ENCODE results near the gene KPNB1.

Gene KPNB1

GRCh38 chr17:47694581-47695428, 45.1 kb downstream of the KPNB1 start:
- Histone ChIP-seq H3K36me3 (ENCODE audit: control insufficient read depth in 2 of 2, insufficient read depth in 1 of 2, low read length in 2 of 2) (peaks cover 5 to 30% of the 10 kb centered on the region in 2 experiments; a peak in 2 of 3 replicates), H3K4me1 (ENCODE audit: control insufficient read depth, insufficient read depth, low read length) (peaks cover 12% of the 10 kb centered on the region), H3K27ac (ENCODE audit: extremely low read depth, low read depth, low read length) (peak overlapping the region; percentile 58; the same call in 1 of the 2 replicates), H3K9me3 (ENCODE audit: control insufficient read depth, insufficient read depth, low read depth, low read length) (no peaks in the 10 kb centered on the region), H3K4me3 (ENCODE audit: low read depth, low read length) (peak overlapping the region; percentile 65)
- ChIA-PET POLR2A (interaction anchor here (0.6 to 2.2 kb wide), 3 partner anchors 45 to 218 kb away, joined by 3 to 7 read pairs (median 4); partner anchors contain the start of genes KPNB1 and OSBPL7), CTCF (interaction anchor here (0.6 kb wide), 1 partner anchor 436 kb away, joined by 3 read pairs; no protein-coding TSS in a partner anchor)
- no peak for TF ChIP-seq ZBTB49 (tag by site-specific recombination; IDR thresholded peaks at IDR 0.05; ENCODE audit: low read depth)
- TF ChIP-seq ZNF629 (tag by site-specific recombination; IDR thresholded peaks at IDR 0.05) = no peak
- TF ChIP-seq HIC1 (tag by site-specific recombination; IDR thresholded peaks at IDR 0.05) = peak; percentile 46; the same call in 1 of the 2 replicates
- TF ChIP-seq ZNF600 (tag by site-specific recombination; IDR thresholded peaks at IDR 0.05) = peak; percentile 62
- TF ChIP-seq ZFHX2 (tag by site-specific recombination; conservative IDR thresholded peaks at IDR 0.05) = peak; percentile 96
- peak; percentile 32 for TF ChIP-seq ZNF692 (tag by site-specific recombination; IDR thresholded peaks at IDR 0.05)
- peak; percentile 87 for TF ChIP-seq EGR2 (tag by site-specific recombination; IDR thresholded peaks at IDR 0.05; ENCODE audit: low read depth)
- TF ChIP-seq ZNF623 (tag by site-specific recombination; IDR thresholded peaks at IDR 0.05) = no peak
- no peak for TF ChIP-seq ZSCAN4 (tag by site-specific recombination; IDR thresholded peaks at IDR 0.05)
- peak; percentile 25 for TF ChIP-seq ZBTB26 (tag by site-specific recombination; optimal IDR thresholded peaks at IDR 0.05)
- no peak for TF ChIP-seq ZNF514 (tag by site-specific recombination; IDR thresholded peaks at IDR 0.05)
- no peak for TF ChIP-seq ZNF513 (tag by site-specific recombination; IDR thresholded peaks at IDR 0.05)
